KMS-11 (cell line): ENCODE data around the gene ANK3.

ENCODE experiments used
- H2AFZ ChIP-seq: fragments of 200-600 bp; sonication (generic); 2 replicates; pipeline ENCODE4 v1.6.1; 2016; ENCODE audit warnings: antibody characterized with exemption, mixed run types, low read depth
- H3K27ac ChIP-seq: fragments of 200-600 bp; sonication (generic); 2 replicates; pipeline ENCODE4 v1.6.1; 2016; ENCODE audit warnings: mild to moderate bottlenecking, mixed run types
- H3K27me3 ChIP-seq: fragments of 200-600 bp; sonication (generic); 2 replicates; pipeline ENCODE4 v1.6.1; 2017; ENCODE audit warnings: mild to moderate bottlenecking, low read depth, mixed run types, moderate library complexity; ENCODE audit not compliant: insufficient read depth
- H3K36me3 ChIP-seq: fragments of 200-600 bp; sonication (generic); 2 replicates; pipeline ENCODE4 v1.6.1; 2017; ENCODE audit warnings: mild to moderate bottlenecking, mixed run types; ENCODE audit not compliant: insufficient read depth
- H3K4me1 ChIP-seq: fragments of 200-600 bp; sonication (generic); 2 replicates; pipeline ENCODE4 v1.6.1; 2016; ENCODE audit warnings: mild to moderate bottlenecking, low read depth, mixed run types; ENCODE audit not compliant: poor library complexity, severe bottlenecking
- H3K4me2 ChIP-seq: fragments of 200-600 bp; sonication (generic); 2 replicates; pipeline ENCODE4 v1.7.0; 2016; ENCODE audit warnings: mild to moderate bottlenecking, mixed run types
- H3K4me3 ChIP-seq: fragments of 200-600 bp; sonication (generic); IDR thresholded peaks from 2 replicates; pipeline ENCODE4 v1.6.1; 2017; ENCODE audit warnings: low read depth, low read length, mixed read lengths; ENCODE audit not compliant: insufficient read depth
- H3K79me2 ChIP-seq: fragments of 200-600 bp; sonication (generic); 2 replicates; pipeline ENCODE4 v1.6.1; 2016; ENCODE audit warnings: low read depth, mixed run types; ENCODE audit not compliant: insufficient read depth
- H3K9ac ChIP-seq: fragments of 200-600 bp; sonication (generic); 2 replicates; pipeline ENCODE4 v1.6.1; 2016; ENCODE audit warnings: mild to moderate bottlenecking, mixed run types
- H4K20me1 ChIP-seq: fragments of 200-600 bp; sonication (generic); 2 replicates; pipeline ENCODE4 v1.6.1; 2016; ENCODE audit warnings: mild to moderate bottlenecking, mixed run types; ENCODE audit not compliant: insufficient read depth
- TF ChIP-seq, protein P1 (sequence below): fragments of 200-600 bp; sonication (generic); conservative IDR thresholded peaks from 2 replicates; pipeline ENCODE4 v1.6.1; 2017; ENCODE audit warnings: low read depth, mild to moderate bottlenecking, antibody characterized with exemption, low read length, moderate library complexity, mixed read lengths

ANK3 gene

DNA sequence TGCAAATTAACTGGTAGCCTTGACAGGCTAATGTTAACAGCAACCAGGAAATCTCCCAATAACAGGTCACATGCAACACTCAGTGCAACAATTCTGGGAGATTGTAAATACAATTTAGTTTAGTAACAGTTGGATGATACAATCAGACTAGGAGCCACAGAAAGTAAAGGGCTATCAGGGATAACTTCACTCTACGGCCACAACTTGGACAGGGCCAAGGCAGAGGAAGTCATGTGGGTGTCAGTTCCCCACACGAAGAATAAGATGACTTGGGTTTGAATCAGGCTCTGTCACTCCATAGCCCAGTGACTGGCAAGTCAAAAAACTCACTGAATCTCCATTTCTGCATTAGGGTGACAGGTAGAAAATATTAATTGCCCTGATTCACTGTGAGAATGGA, 266.0 kb downstream of the ANK3 start:
- Histone ChIP-seq H3K4me3 (no peak overlapping the region), H2AFZ (no peak overlapping the region), H3K27ac (no peak overlapping the region), H3K4me2 (no peak overlapping the region), H3K79me2 (no peaks in the 10 kb centered on the region), H4K20me1 (no peaks in the 10 kb centered on the region), H3K36me3 (0 out of 2 replicates have a peak, but pooled peaks cover 3% of the 10 kb centered on the region), H3K9ac (no peak overlapping the region), H3K4me1 (no peaks in the 10 kb centered on the region), H3K27me3 (no peaks in the 10 kb centered on the region)
- TF ChIP-seq, protein P1, sequence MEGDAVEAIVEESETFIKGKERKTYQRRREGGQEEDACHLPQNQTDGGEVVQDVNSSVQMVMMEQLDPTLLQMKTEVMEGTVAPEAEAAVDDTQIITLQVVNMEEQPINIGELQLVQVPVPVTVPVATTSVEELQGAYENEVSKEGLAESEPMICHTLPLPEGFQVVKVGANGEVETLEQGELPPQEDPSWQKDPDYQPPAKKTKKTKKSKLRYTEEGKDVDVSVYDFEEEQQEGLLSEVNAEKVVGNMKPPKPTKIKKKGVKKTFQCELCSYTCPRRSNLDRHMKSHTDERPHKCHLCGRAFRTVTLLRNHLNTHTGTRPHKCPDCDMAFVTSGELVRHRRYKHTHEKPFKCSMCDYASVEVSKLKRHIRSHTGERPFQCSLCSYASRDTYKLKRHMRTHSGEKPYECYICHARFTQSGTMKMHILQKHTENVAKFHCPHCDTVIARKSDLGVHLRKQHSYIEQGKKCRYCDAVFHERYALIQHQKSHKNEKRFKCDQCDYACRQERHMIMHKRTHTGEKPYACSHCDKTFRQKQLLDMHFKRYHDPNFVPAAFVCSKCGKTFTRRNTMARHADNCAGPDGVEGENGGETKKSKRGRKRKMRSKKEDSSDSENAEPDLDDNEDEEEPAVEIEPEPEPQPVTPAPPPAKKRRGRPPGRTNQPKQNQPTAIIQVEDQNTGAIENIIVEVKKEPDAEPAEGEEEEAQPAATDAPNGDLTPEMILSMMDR = no peak

DNA sequence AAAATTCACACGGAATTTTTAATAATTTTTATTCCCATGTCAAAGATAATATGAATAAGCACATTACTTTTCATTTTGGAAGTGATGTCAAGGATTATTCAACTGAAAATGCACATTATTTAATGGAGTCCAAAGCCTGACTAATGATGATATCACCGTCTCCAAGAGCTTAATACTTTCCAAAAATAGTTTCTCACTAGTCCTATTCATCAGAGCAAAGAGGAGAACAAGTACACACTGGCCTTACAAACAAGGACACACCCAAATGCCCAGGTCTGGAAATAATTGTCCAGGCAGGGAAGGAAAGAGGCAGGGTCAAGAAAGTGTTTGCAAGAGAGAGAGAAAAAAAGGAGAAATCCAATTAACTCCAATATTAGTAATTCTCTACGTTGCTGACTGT, 266.5 kb downstream of the ANK3 start:
- TF ChIP-seq, protein P1 = no peak
- H3K36me3 ChIP-seq = peaks cover 3% of the 10 kb centered on the region; the same call in 1 of the 2 replicates
- no peak overlapping the region for H3K9ac ChIP-seq
- H4K20me1 ChIP-seq = no peaks in the 10 kb centered on the region
- no peak overlapping the region for H3K4me3 ChIP-seq
- no peaks in the 10 kb centered on the region for H3K4me1 ChIP-seq
- no peak overlapping the region for H3K27ac ChIP-seq
- H2AFZ ChIP-seq = no peak overlapping the region
- H3K79me2 ChIP-seq = no peaks in the 10 kb centered on the region
- no peaks in the 10 kb centered on the region for H3K27me3 ChIP-seq
- H3K4me2 ChIP-seq = no peak overlapping the region

DNA sequence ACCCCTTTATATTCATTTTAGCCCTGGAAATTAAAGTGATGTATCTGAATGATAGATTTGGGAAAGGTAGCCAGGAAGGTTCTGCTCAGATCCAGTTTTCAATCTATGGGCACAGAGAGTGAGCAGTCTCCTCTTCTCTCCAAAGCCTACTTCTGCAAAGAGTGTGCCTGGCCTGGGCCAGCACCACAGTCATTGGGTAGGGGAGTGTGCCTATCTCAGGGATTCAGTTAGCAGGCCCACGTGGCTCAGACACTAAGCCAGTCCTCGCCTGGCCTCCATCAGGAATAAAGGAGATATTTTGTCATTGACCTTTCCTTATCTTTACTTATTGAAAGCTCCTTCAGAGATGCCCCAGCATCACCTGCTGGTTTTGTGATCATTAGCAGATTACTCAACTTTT, 267.5 kb downstream of the ANK3 start:
- Histone ChIP-seq H4K20me1 (no peaks in the 10 kb centered on the region), H3K4me1 (no peaks in the 10 kb centered on the region), H3K36me3 (no peaks in the 10 kb centered on the region; the same call in 1 of the 2 replicates), H3K27me3 (no peaks in the 10 kb centered on the region), H3K9ac (no peak overlapping the region), H3K4me2 (no peak overlapping the region), H3K79me2 (no peaks in the 10 kb centered on the region), H3K4me3 (no peak overlapping the region), H3K27ac (no peak overlapping the region), H2AFZ (no peak overlapping the region)
- TF ChIP-seq, protein P1 = no peak

DNA sequence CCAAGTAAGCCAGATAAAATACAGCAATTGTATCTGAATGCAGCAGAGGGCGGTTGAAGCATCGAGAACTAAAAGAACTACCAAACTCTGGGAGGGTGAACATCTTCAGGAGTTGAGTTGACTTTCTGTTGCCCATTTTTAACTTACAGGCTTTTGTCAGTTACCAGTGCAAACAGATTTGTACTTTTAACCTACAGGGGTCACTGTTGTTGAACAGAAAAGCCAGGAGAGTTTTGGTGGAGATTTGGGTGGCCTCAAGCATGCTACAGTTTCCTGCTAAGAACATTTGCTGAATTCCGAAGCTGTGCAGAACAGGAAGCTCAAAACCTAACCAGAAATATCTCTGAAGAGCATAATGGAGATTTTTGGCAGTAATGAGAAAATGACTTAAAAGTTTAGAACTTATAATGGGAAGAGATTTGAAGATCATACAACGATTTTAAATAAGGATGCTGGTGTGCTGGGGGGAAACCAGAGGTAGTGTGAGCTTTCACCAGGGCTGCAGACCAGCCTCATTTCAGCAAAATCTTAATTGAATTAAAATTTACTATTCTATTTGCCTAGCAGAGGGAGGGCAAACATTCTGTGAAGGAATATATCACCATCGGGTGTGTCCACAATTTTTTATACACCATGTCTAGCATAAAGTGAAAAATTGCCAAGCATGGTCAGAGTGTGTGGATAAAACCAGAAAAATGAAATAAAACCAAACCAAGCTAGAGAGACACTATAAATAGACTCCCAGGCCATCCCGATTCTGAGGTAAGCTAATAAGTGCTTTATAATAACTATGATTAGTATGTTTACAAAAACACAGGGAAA, 274.7 kb downstream of the ANK3 start:
- no peak overlapping the region for H3K4me2 ChIP-seq

More for the DNA sequence above, 274.7 kb downstream of the ANK3 start:
- Histone ChIP-seq H2AFZ (no peak overlapping the region), H3K27me3 (no peaks in the 10 kb centered on the region), H3K4me1 (no peaks in the 10 kb centered on the region), H3K36me3 (no peaks in the 10 kb centered on the region; the same call in 1 of the 2 replicates), H3K9ac (no peak overlapping the region), H3K4me3 (no peak overlapping the region), H3K27ac (no peak overlapping the region), H3K79me2 (no peaks in the 10 kb centered on the region), H4K20me1 (no peaks in the 10 kb centered on the region)
- TF ChIP-seq, protein P1 = peak; percentile 59
